H1 (cell line): Measurements from ENCODE around the gene NFIX. TPM values are rescaled to one million over a fixed set of nuclear protein-coding genes. Genes with fewer than 3 reads are reported as not detected.

Source experiments
- CREB1 ChIP-seq: IDR thresholded peaks from 2 replicates; pipeline ENCODE4 v1.6.1; 2012; ENCODE audit warnings: inconsistent platforms
- CTBP2 ChIP-seq: IDR thresholded peaks from 2 replicates; pipeline ENCODE4 v1.7.0; 2011; ENCODE audit warnings: borderline replicate concordance, mild to moderate bottlenecking, moderate library complexity, mixed read lengths, low read length; ENCODE audit not compliant: insufficient read depth, insufficient read length
- EZH2 ChIP-seq: fragments of 200-600 bp; sonication (generic); IDR thresholded peaks from 2 replicates; pipeline ENCODE4 v1.7.1; 2012; ENCODE audit warnings: low read depth, mild to moderate bottlenecking, moderate library complexity, low read length, inconsistent platforms; ENCODE audit not compliant: severe bottlenecking
- HDAC6 ChIP-seq: IDR thresholded peaks from one replicate; pipeline ENCODE4 v1.7.1; 2012; ENCODE audit warnings: low read depth, mild to moderate bottlenecking, inconsistent platforms, low read length, moderate library complexity
- KDM5A ChIP-seq: fragments of 200-600 bp; IDR thresholded peaks from 2 replicates; pipeline ENCODE4 v1.7.1; 2012; ENCODE audit warnings: mild to moderate bottlenecking, low read length, inconsistent platforms, mixed read lengths
- RAD21 ChIP-seq, 2 experiments: IDR thresholded peaks in 1 of 2; conservative IDR thresholded peaks in 1 of 2; 2 replicates each; pipeline ENCODE4 v1.6.1; 2011; ENCODE audit warnings: low read depth in 2 of 2, low read length in 2 of 2, improper control_type of control experiment in 1 of 2, inconsistent platforms in 1 of 2, mild to moderate bottlenecking in 1 of 2, moderate library complexity in 1 of 2
- polyA plus RNA-seq, 7 experiments: library from polyadenylated mRNA; depleted of rRNA in 3 of 7; stranded (reverse) in 5 of 7; unstranded in 2 of 7; fragments of >200 nt in 5 of 7; fragments of 200-250 nt in 2 of 7; gene quantifications; 1 replicate in 5 of 7; 2 replicates in 1 of 7; 4 replicates in 1 of 7; pipeline versions ENCODE4 v1.2.1 to v1.2.3, GENCODE V29; 2011 to 2013; ENCODE audit warnings: missing spikeins in 2 of 7, mixed read lengths in 2 of 7
- total RNA-seq: library from RNA; stranded (reverse); fragmentation: NEBNext Ultra II Directional; extraction: Animal tissue kit (Norgen Biotek cat#: 25700); gene quantifications from 2 replicates; pipeline ENCODE4 v1.2.1, GENCODE V29; 2021
- TF ChIP-seq, protein P1 (sequence below): IDR thresholded peaks from 2 replicates; pipeline ENCODE4 v1.6.1; 2012; ENCODE audit warnings: inconsistent platforms

Gene NFIX
- total and polyA plus RNA-seq, 2 of the 8 experiments (the other 6 are each of a cell fraction or from before 2014, with no cell fraction given): 0.03 to 0.20 TPM

- TF ChIP-seq HDAC6 (no peak), RAD21 (IDR thresholded peaks at IDR 0.05 in 1 of 2, conservative IDR thresholded peaks at IDR 0.05 in 1 of 2; ENCODE audit: low read depth in 2 of 2, low read length in 2 of 2) (no peak), KDM5A (no peak), CTBP2 (peak; percentile 86), EZH2 (peak; percentile 62), CREB1 (no peak)
- TF ChIP-seq, protein P1, sequence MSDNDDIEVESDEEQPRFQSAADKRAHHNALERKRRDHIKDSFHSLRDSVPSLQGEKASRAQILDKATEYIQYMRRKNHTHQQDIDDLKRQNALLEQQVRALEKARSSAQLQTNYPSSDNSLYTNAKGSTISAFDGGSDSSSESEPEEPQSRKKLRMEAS: peak; percentile 16; the same call in 1 of the 2 replicates
These were observed 22.2 kb downstream of the NFIX start (continued) for GRCh38 chr19:13017306-13018034.
